B cell (primary cell): ENCODE measurements around the gene HMSD.

Experiments
- CTCF ChIP-seq: fragments of 200-600 bp; IDR thresholded peaks from one replicate; pipeline ENCODE4 v1.8.0; 2022; ENCODE audit warnings: antibody characterized with exemption, mild to moderate bottlenecking
- EZH2 ChIP-seq: IDR thresholded peaks from 2 replicates; pipeline ENCODE4 v1.6.1; 2012; ENCODE audit warnings: borderline replicate concordance, low read depth, mild to moderate bottlenecking, moderate library complexity, low read length; ENCODE audit not compliant: insufficient read depth, poor library complexity, severe bottlenecking

DNA sequence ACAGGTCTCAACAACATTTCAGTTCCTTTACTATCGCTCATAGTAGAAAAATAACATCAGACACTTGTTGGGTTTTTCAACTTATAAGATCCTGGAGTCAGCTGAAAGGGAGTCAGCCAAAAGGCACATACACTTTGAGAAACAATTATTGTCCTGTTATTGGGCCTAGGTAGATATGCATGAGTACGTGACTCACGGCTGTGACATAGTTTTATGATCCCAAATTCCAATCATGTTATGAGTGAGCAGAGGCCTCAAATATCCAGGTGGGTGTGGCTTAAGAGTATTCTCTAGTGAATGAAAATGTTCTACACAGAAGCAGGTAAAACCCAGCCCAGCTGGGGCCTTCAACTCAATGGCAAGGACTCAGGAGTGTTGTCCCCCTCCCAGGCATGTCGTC lies 47.9 kb downstream of the HMSD start:
- no peak for TF ChIP-seq CTCF
- TF ChIP-seq EZH2, result no peak
